ENCODE data around the gene SEC16A. TPM values are rescaled to one million over a fixed set of nuclear protein-coding genes. Genes with fewer than 3 reads are reported as not detected.

Gene SEC16A
- total RNA-seq, 2 experiments from 2014 or later = 23.7 to 60.1 TPM

GRCh38 chr9:136434580-136435169 is 48.2 kb downstream of the SEC16A start:
- Histone ChIP-seq H2AFZ (ENCODE audit: low read length) (no peak overlapping the region), H3K4me2 (ENCODE audit: low read length) (no peak overlapping the region), H3K4me1 (ENCODE audit: insufficient read depth, low read length, poor library complexity, severe bottlenecking) (peaks cover 18% of the 10 kb centered on the region), H3K27ac (ENCODE audit: low read depth, low read length, poor library complexity, severe bottlenecking) (no peak overlapping the region), H4K20me1 (ENCODE audit: insufficient read depth, low read length) (peaks cover 8% of the 10 kb centered on the region), H3K9me3 (ENCODE audit: low read length) (no peaks in the 10 kb centered on the region), H3K9me2 (ENCODE audit: insufficient read depth, low read length) (no peaks in the 10 kb centered on the region), H3K79me2 (ENCODE audit: insufficient read depth, low read depth, low read length) (peaks cover 25% of the 10 kb centered on the region; the same call in 1 of the 2 replicates), H3K36me3 (ENCODE audit: insufficient read depth, low read length) (peaks cover 32% of the 10 kb centered on the region), H3K4me3 (ENCODE audit: low read depth, low read length, poor library complexity, severe bottlenecking) (no peak overlapping the region)
- no peak for TF ChIP-seq EZH2phosphoT487 (IDR thresholded peaks at IDR 0.05; ENCODE audit: borderline replicate concordance, low read depth, low read length)
- TF ChIP-seq, protein P1, sequence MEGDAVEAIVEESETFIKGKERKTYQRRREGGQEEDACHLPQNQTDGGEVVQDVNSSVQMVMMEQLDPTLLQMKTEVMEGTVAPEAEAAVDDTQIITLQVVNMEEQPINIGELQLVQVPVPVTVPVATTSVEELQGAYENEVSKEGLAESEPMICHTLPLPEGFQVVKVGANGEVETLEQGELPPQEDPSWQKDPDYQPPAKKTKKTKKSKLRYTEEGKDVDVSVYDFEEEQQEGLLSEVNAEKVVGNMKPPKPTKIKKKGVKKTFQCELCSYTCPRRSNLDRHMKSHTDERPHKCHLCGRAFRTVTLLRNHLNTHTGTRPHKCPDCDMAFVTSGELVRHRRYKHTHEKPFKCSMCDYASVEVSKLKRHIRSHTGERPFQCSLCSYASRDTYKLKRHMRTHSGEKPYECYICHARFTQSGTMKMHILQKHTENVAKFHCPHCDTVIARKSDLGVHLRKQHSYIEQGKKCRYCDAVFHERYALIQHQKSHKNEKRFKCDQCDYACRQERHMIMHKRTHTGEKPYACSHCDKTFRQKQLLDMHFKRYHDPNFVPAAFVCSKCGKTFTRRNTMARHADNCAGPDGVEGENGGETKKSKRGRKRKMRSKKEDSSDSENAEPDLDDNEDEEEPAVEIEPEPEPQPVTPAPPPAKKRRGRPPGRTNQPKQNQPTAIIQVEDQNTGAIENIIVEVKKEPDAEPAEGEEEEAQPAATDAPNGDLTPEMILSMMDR (conservative IDR thresholded peaks at IDR 0.05; ENCODE audit: low read length) = no peak
- intact Hi-C loops (cut with micrococcal nuclease; ENCODE audit: unreplicated experiment) = no loop called here
- ChIA-PET CTCF (ENCODE audit: unreplicated experiment) (no interaction called here), POLR2A (no interaction called here)
- no peak for DNase-seq (ENCODE audit: low spot score)
- no TSS peak for BruUV-seq (replicated peaks)

GRCh38 chr9:136433849-136434579 is 48.8 kb downstream of the SEC16A start:
- ChIA-PET POLR2A (no interaction called here), CTCF (ENCODE audit: unreplicated experiment) (no interaction called here)
- Histone ChIP-seq H3K79me2 (ENCODE audit: insufficient read depth, low read depth, low read length) (peaks cover 25% of the 10 kb centered on the region; the same call in 1 of the 2 replicates), H3K36me3 (ENCODE audit: insufficient read depth, low read length) (peaks cover 39% of the 10 kb centered on the region), H3K9me3 (ENCODE audit: low read length) (no peaks in the 10 kb centered on the region), H3K4me3 (ENCODE audit: low read depth, low read length, poor library complexity, severe bottlenecking) (no peak overlapping the region), H4K20me1 (ENCODE audit: insufficient read depth, low read length) (peaks cover 8% of the 10 kb centered on the region), H3K4me1 (ENCODE audit: insufficient read depth, low read length, poor library complexity, severe bottlenecking) (peaks cover 18% of the 10 kb centered on the region), H3K4me2 (ENCODE audit: low read length) (no peak overlapping the region), H3K27ac (ENCODE audit: low read depth, low read length, poor library complexity, severe bottlenecking) (no peak overlapping the region), H3K9me2 (ENCODE audit: insufficient read depth, low read length) (no peaks in the 10 kb centered on the region), H2AFZ (ENCODE audit: low read length) (no peak overlapping the region)
- TF ChIP-seq, protein P1 (conservative IDR thresholded peaks at IDR 0.05; ENCODE audit: low read length) = no peak
- TF ChIP-seq EZH2phosphoT487 (IDR thresholded peaks at IDR 0.05; ENCODE audit: borderline replicate concordance, low read depth, low read length) = no peak
- no TSS peak for BruUV-seq (replicated peaks)
- intact Hi-C loops (cut with micrococcal nuclease; ENCODE audit: unreplicated experiment) = no loop called here
- DNase-seq (ENCODE audit: low spot score) = no peak

Data from OCI-LY7 (cell line).